GM21723 (cell line): ENCODE data around the gene PIP5K1A.
"Not testable (repeated sequence)": the region's sequence is repeated elsewhere in the genome, so short reads cannot be mapped to it uniquely, and the experiment has no call there.

ENCODE experiments used
- ATAC-seq: cut with Tn5 transposase; IDR thresholded peaks from one replicate; pipeline ENCODE4 v1.9.1; 2021; ENCODE audit warnings: mild to moderate bottlenecking, moderate library complexity; ENCODE audit not compliant: unreplicated experiment

The PIP5K1A gene

GRCh38 chr1:151198254-151199127 lies at the start of gene PIP5K1A:
Gene PIP5K1A (plus strand): TSS chr1:151198552. CDS start chr1:151198997, 445 bp downstream.
- ATAC-seq = peak; percentile 76

GRCh38 chr1:151156515-151156819 lies 41.9 kb upstream of the PIP5K1A start, which contains the start of gene TNFAIP8L2:
Gene TNFAIP8L2 (plus strand): TSS chr1:151156649. CDS start chr1:151158698, 2,049 bp downstream.
- peak; percentile 79 for ATAC-seq

- no peak for ATAC-seq
These were observed 41.3 kb upstream of the PIP5K1A start for GRCh38 chr1:151157067-151157531.

- no peak for ATAC-seq
These were observed 40.0 kb upstream of the PIP5K1A start for GRCh38 chr1:151158326-151158725.

- no peak for ATAC-seq
These were observed 39.6 kb upstream of the PIP5K1A start for GRCh38 chr1:151158751-151159251.

GRCh38 chr1:151159373-151159772 lies 39.0 kb upstream of the PIP5K1A start:
- ATAC-seq = no peak

- ATAC-seq = no peak
These were observed 33.5 kb upstream of the PIP5K1A start for GRCh38 chr1:151164732-151165280.

- no peak for ATAC-seq
These were observed 33.0 kb upstream of the PIP5K1A start for GRCh38 chr1:151165281-151165737.

GRCh38 chr1:151165738-151166504 lies 32.4 kb upstream of the PIP5K1A start, which contains the start of the genes LYSMD1 and SCNM1:
Gene LYSMD1 (minus strand): TSS chr1:151165902. CDS start chr1:151165258, 644 bp downstream.
Gene SCNM1 (plus strand): TSS chr1:151166144. CDS start chr1:151166153, 9 bp downstream.
- ATAC-seq = peak; percentile 82

GRCh38 chr1:151166505-151166956 lies 31.8 kb upstream of the PIP5K1A start:
- ATAC-seq = no peak

- no peak for ATAC-seq
These were observed 31.2 kb upstream of the PIP5K1A start for GRCh38 chr1:151167116-151167515.

GRCh38 chr1:151171190-151171589 lies 27.2 kb upstream of the PIP5K1A start:
- no peak for ATAC-seq

- ATAC-seq = no peak
These were observed 23.2 kb upstream of the PIP5K1A start for GRCh38 chr1:151175041-151175741.

GRCh38 chr1:151175863-151176262 lies 22.5 kb upstream of the PIP5K1A start, which contains the start of gene TMOD4:
Gene TMOD4 (minus strand): TSS chr1:151175981. CDS start chr1:151174875, 1,106 bp downstream.
- no peak for ATAC-seq

- ATAC-seq = no peak
These were observed 21.8 kb upstream of the PIP5K1A start for GRCh38 chr1:151176514-151177045.

GRCh38 chr1:151184211-151184610 lies 14.1 kb upstream of the PIP5K1A start:
- ATAC-seq = no peak

- no peak for ATAC-seq
These were observed 11.1 kb upstream of the PIP5K1A start for GRCh38 chr1:151187205-151187604.

- ATAC-seq = not testable (repeated sequence)
These were observed 9.7 kb upstream of the PIP5K1A start for GRCh38 chr1:151188667-151189066.

- ATAC-seq = peak; percentile 77
These were observed 8.5 kb upstream of the PIP5K1A start, which contains the start of gene VPS72 for GRCh38 chr1:151189637-151190445. Gene VPS72 (minus strand): TSS chr1:151190197. CDS start chr1:151190121, 76 bp downstream.
